Neural cell (in vitro differentiated cells): Measurements from ENCODE around the gene SERPINB5. TPM values are rescaled to one million over a fixed set of nuclear protein-coding genes. Genes with fewer than 3 reads are reported as not detected.

Source experiments
- H2AFZ ChIP-seq: fragments of 200-600, 300-800 bp; sonication (generic), shearing (Covaris generic); 2 replicates; pipeline ENCODE4 v1.6.0; 2014; ENCODE audit warnings: low read depth, mild to moderate bottlenecking, antibody characterized with exemption, low read length, moderate library complexity
- H3F3A ChIP-seq: fragments of 200-600 bp; shearing (Covaris generic); 2 replicates; pipeline ENCODE4 v1.6.1; 2016; ENCODE audit warnings: mild to moderate bottlenecking, moderate library complexity, mixed read lengths, antibody characterized with exemption, low read length; ENCODE audit not compliant: insufficient read depth, poor library complexity, severe bottlenecking
- H3K27ac ChIP-seq: fragments of 200-600, 300-800 bp; sonication (generic), shearing (Covaris generic); 2 replicates; pipeline ENCODE4 v1.5.1; 2014; ENCODE audit warnings: mild to moderate bottlenecking, low read length, moderate library complexity
- H3K27me3 ChIP-seq: fragments of 300-800, 200-600 bp; sonication (generic), shearing (Covaris generic); 2 replicates; pipeline ENCODE4 v1.6.0; 2014; ENCODE audit warnings: mild to moderate bottlenecking, low read depth, low read length, moderate library complexity; ENCODE audit not compliant: insufficient read depth
- H3K36me3 ChIP-seq: fragments of 300-800, 200-600 bp; sonication (generic), shearing (Covaris generic); 2 replicates; pipeline ENCODE4 v1.5.1; 2014; ENCODE audit warnings: mild to moderate bottlenecking, antibody characterized with exemption, low read length, moderate library complexity; ENCODE audit not compliant: insufficient read depth
- H3K4me2 ChIP-seq: fragments of 300-800, 200-600 bp; sonication (generic), shearing (Covaris generic); 2 replicates; pipeline ENCODE4 v1.6.0; 2014; ENCODE audit warnings: mild to moderate bottlenecking, low read length
- H3K4me3 ChIP-seq: fragments of 300-800, 200-600 bp; sonication (generic), shearing (Covaris generic); 2 replicates; pipeline ENCODE4 v1.5.1; 2014; ENCODE audit warnings: mild to moderate bottlenecking, low read length, moderate library complexity
- H3K79me2 ChIP-seq: fragments of 200-600 bp; shearing (Covaris generic); replicated peaks from 2 replicates; pipeline ENCODE4 v1.6.0; 2014; ENCODE audit warnings: mild to moderate bottlenecking, low read length, moderate library complexity; ENCODE audit not compliant: insufficient read depth
- H3K9ac ChIP-seq: fragments of 300-800, 200-600 bp; sonication (generic), shearing (Covaris generic); 2 replicates; pipeline ENCODE4 v1.6.1; 2016; ENCODE audit warnings: mild to moderate bottlenecking, low read length, mixed read lengths
- H3K9me2 ChIP-seq: fragments of 200-600 bp; shearing (Covaris generic); 2 replicates; pipeline ENCODE4 v1.6.1; 2016; ENCODE audit warnings: mild to moderate bottlenecking, low read length, mixed read lengths; ENCODE audit not compliant: insufficient read depth
- H3K9me3 ChIP-seq: fragments of 200-600, 300-800 bp; sonication (generic), shearing (Covaris generic); 2 replicates; pipeline ENCODE4 v1.6.1; 2016; ENCODE audit warnings: mild to moderate bottlenecking, mixed run types, low read length, moderate library complexity, mixed read lengths
- H4K20me1 ChIP-seq: fragments of 200-600 bp; shearing (Covaris generic); 2 replicates; pipeline ENCODE4 v1.6.1; 2016; ENCODE audit warnings: mild to moderate bottlenecking, mixed run types; ENCODE audit not compliant: insufficient read depth
- CTCF ChIP-seq: fragments of 450-650 bp; IDR thresholded peaks from 2 replicates; pipeline ENCODE4 v1.5.1; 2014; ENCODE audit warnings: antibody characterized with exemption, mild to moderate bottlenecking, moderate library complexity; ENCODE audit not compliant: poor library complexity, severe bottlenecking
- EP300 ChIP-seq: fragments of 450-650 bp; conservative IDR thresholded peaks from 2 replicates; pipeline ENCODE4 v1.6.1; 2014; ENCODE audit warnings: antibody characterized with exemption, mild to moderate bottlenecking, moderate library complexity; ENCODE audit not compliant: poor library complexity, severe bottlenecking
- EZH2 ChIP-seq: fragments of 200-600, 300-800 bp; shearing (Covaris generic), sonication (generic); IDR thresholded peaks from 2 replicates; pipeline ENCODE4 v1.6.1; 2014; ENCODE audit warnings: antibody characterized with exemption, low read length, borderline replicate concordance, mild to moderate bottlenecking; ENCODE audit not compliant: insufficient read depth, poor library complexity, severe bottlenecking
- MXI1 ChIP-seq: fragments of 450-650 bp; conservative IDR thresholded peaks from 2 replicates; pipeline ENCODE4 v1.6.1; 2014; ENCODE audit warnings: antibody characterized with exemption, mild to moderate bottlenecking; ENCODE audit not compliant: poor library complexity, severe bottlenecking
- POLR2AphosphoS5 ChIP-seq: IDR thresholded peaks from 2 replicates; pipeline ENCODE4 v1.6.1; 2012
- RAD21 ChIP-seq: fragments of 450-650 bp; conservative IDR thresholded peaks from 2 replicates; pipeline ENCODE4 v1.6.1; 2014; ENCODE audit warnings: antibody characterized with exemption, mild to moderate bottlenecking, moderate library complexity
- REST ChIP-seq: IDR thresholded peaks from 2 replicates; pipeline ENCODE4 v1.6.1; 2012; ENCODE audit warnings: borderline replicate concordance
- SMC3 ChIP-seq: fragments of 450-650 bp; conservative IDR thresholded peaks from 2 replicates; pipeline ENCODE4 v1.6.1; 2014; ENCODE audit warnings: antibody characterized with exemption, mild to moderate bottlenecking, moderate library complexity; ENCODE audit not compliant: poor library complexity
- TAF1 ChIP-seq: IDR thresholded peaks from 2 replicates; pipeline ENCODE4 v1.6.1; 2012; ENCODE audit warnings: low read depth
- polyA plus RNA-seq: library from polyadenylated mRNA; depleted of rRNA; stranded (reverse); fragments of >200 nt; gene quantifications from 2 replicates; pipeline ENCODE4 v1.2.3, GENCODE V29; 2014

SERPINB5 gene
- polyA plus RNA-seq, 1 donor from 2014 or later = not detected

- H3K4me2 ChIP-seq = no peak overlapping the region
- no peaks in the 10 kb centered on the region for H3K36me3 ChIP-seq
- no peak overlapping the region for H3K9ac ChIP-seq
- no peaks in the 10 kb centered on the region for H3F3A ChIP-seq
- no peak overlapping the region for H3K27ac ChIP-seq
- H3K4me3 ChIP-seq = no peak overlapping the region
- no peaks in the 10 kb centered on the region for H3K27me3 ChIP-seq
- no peaks in the 10 kb centered on the region for H4K20me1 ChIP-seq
- H3K79me2 ChIP-seq = no peaks in the 10 kb centered on the region
- H3K9me3 ChIP-seq = no peaks in the 10 kb centered on the region
- no peaks in the 10 kb centered on the region for H3K9me2 ChIP-seq
- TF ChIP-seq SMC3 (no peak), RAD21 (no peak), TAF1 (no peak), REST (no peak), CTCF (no peak), POLR2AphosphoS5 (no peak), MXI1 (no peak), EZH2 (no peak), EP300 (no peak)
- H2AFZ ChIP-seq = no peak overlapping the region
These were observed 50.5 kb downstream of the SERPINB5 start for GRCh38 chr18:63527251-63527650.

- Histone ChIP-seq H4K20me1 (no peaks in the 10 kb centered on the region), H3K27ac (no peak overlapping the region), H3K9me2 (no peaks in the 10 kb centered on the region), H2AFZ (no peak overlapping the region), H3K4me2 (no peak overlapping the region), H3K36me3 (no peaks in the 10 kb centered on the region), H3K9ac (no peak overlapping the region), H3F3A (no peaks in the 10 kb centered on the region), H3K4me3 (no peak overlapping the region), H3K79me2 (no peaks in the 10 kb centered on the region), H3K27me3 (no peaks in the 10 kb centered on the region), H3K9me3 (no peaks in the 10 kb centered on the region)
- TF ChIP-seq MXI1 = no peak
- no peak for TF ChIP-seq EZH2
- no peak for TF ChIP-seq POLR2AphosphoS5
- no peak for TF ChIP-seq TAF1
- no peak for TF ChIP-seq CTCF
- TF ChIP-seq EP300 = no peak
- TF ChIP-seq REST = no peak
- no peak for TF ChIP-seq RAD21
- no peak for TF ChIP-seq SMC3
These were observed 52.2 kb downstream of the SERPINB5 start for GRCh38 chr18:63528863-63529492.
